H9 (cell line): Measurements from ENCODE around the gene TMED6. TPM values are rescaled to one million over a fixed set of nuclear protein-coding genes. Genes with fewer than 3 reads are reported as not detected.

Source experiments
- DNase-seq: peaks from one replicate; pipeline ENCODE4 v3.0.0-alpha.2; 2017
- H2AFZ ChIP-seq: one replicate; pipeline ENCODE4 v1.6.1; 2013; ENCODE audit warnings: mild to moderate bottlenecking, low read length, control low read depth, moderate library complexity
- H2AK5ac ChIP-seq: 2 replicates; pipeline ENCODE4 v1.6.1; 2013; ENCODE audit warnings: low read length, control low read depth, mixed read lengths; ENCODE audit not compliant: insufficient read length
- H2BK120ac ChIP-seq: one replicate; pipeline ENCODE4 v1.6.1; 2013; ENCODE audit warnings: low read depth, mild to moderate bottlenecking, low read length, control low read depth, inconsistent platforms; ENCODE audit not compliant: poor library complexity, severe bottlenecking
- H2BK12ac ChIP-seq: 2 replicates; pipeline ENCODE4 v1.6.1; 2013; ENCODE audit warnings: low read length, control low read depth, mixed read lengths, low read depth; ENCODE audit not compliant: insufficient read length
- H2BK15ac ChIP-seq: 2 replicates; pipeline ENCODE4 v1.6.1; 2013; ENCODE audit warnings: low read depth, low read length, control low read depth
- H2BK20ac ChIP-seq: one replicate; pipeline ENCODE4 v1.6.1; 2013; ENCODE audit warnings: low read depth, mild to moderate bottlenecking, low read length, control low read depth, inconsistent platforms; ENCODE audit not compliant: poor library complexity, severe bottlenecking
- H2BK5ac ChIP-seq: 2 replicates; pipeline ENCODE4 v1.6.1; 2013; ENCODE audit warnings: low read length, control low read depth, mixed read lengths; ENCODE audit not compliant: insufficient read length
- H3K14ac ChIP-seq: 2 replicates; pipeline ENCODE4 v1.6.1; 2013; ENCODE audit warnings: low read length, control low read depth; ENCODE audit not compliant: insufficient read depth
- H3K18ac ChIP-seq: 2 replicates; pipeline ENCODE4 v1.6.1; 2013; ENCODE audit warnings: low read depth, mild to moderate bottlenecking, mixed read lengths, low read length, control low read depth; ENCODE audit not compliant: insufficient read length
- H3K23ac ChIP-seq: 2 replicates; pipeline ENCODE4 v1.6.1; 2013; ENCODE audit warnings: low read length, control low read depth, mixed read lengths, low read depth; ENCODE audit not compliant: insufficient read length
- H3K23me2 ChIP-seq: 2 replicates; pipeline ENCODE4 v1.6.1; 2013; ENCODE audit warnings: low read depth, mild to moderate bottlenecking, mixed read lengths, low read length, control low read depth; ENCODE audit not compliant: insufficient read length, poor library complexity, severe bottlenecking
- H3K27ac ChIP-seq: 2 replicates; pipeline ENCODE4 v1.5.1; 2013; ENCODE audit warnings: low read length, control low read depth, mixed read lengths, low read depth; ENCODE audit not compliant: insufficient read length
- H3K27me3 ChIP-seq: 2 replicates; pipeline ENCODE4 v1.6.1; 2013; ENCODE audit warnings: low read length, control low read depth, inconsistent platforms; ENCODE audit not compliant: insufficient read depth
- H3K4ac ChIP-seq: 2 replicates; pipeline ENCODE4 v1.6.1; 2013; ENCODE audit warnings: low read depth, mild to moderate bottlenecking, control low read depth, inconsistent platforms, low read length, moderate library complexity
- H3K4me1 ChIP-seq: 2 replicates; pipeline ENCODE4 v1.6.1; 2013; ENCODE audit warnings: low read length, control low read depth, inconsistent platforms; ENCODE audit not compliant: insufficient read depth
- H3K4me2 ChIP-seq: 2 replicates; pipeline ENCODE4 v1.6.1; 2013; ENCODE audit warnings: low read length, control low read depth, mixed read lengths; ENCODE audit not compliant: insufficient read length, insufficient read depth
- H3K56ac ChIP-seq: 2 replicates; pipeline ENCODE4 v1.6.1; 2013; ENCODE audit warnings: low read depth, mild to moderate bottlenecking, mixed read lengths, low read length, control low read depth; ENCODE audit not compliant: insufficient read length
- H3K79me1 ChIP-seq: 2 replicates; pipeline ENCODE4 v1.6.1; 2013; ENCODE audit warnings: low read depth, mild to moderate bottlenecking, moderate library complexity, low read length, control low read depth, inconsistent platforms; ENCODE audit not compliant: insufficient read depth, poor library complexity, severe bottlenecking
- H3K79me2 ChIP-seq: 2 replicates; pipeline ENCODE4 v1.6.1; 2013; ENCODE audit warnings: low read length, control low read depth, inconsistent platforms; ENCODE audit not compliant: insufficient read depth
- H3K9ac ChIP-seq: 2 replicates; pipeline ENCODE4 v1.6.1; 2013; ENCODE audit warnings: low read length, control low read depth, mixed read lengths; ENCODE audit not compliant: insufficient read length; ENCODE audit errors: extremely low read depth
- H3K9me3 ChIP-seq: one replicate; pipeline ENCODE4 v1.6.1; 2013; ENCODE audit warnings: low read depth, low read length, inconsistent platforms; ENCODE audit not compliant: control insufficient read depth
- H3T11ph ChIP-seq: one replicate; pipeline ENCODE4 v1.6.1; 2013; ENCODE audit warnings: mild to moderate bottlenecking, low read length, control low read depth, inconsistent platforms
- H4K20me1 ChIP-seq: one replicate; pipeline ENCODE4 v1.6.1; 2013; ENCODE audit not compliant: control insufficient read depth, insufficient read length, insufficient read depth
- H4K5ac ChIP-seq: 2 replicates; pipeline ENCODE4 v1.6.1; 2013; ENCODE audit warnings: low read depth, mild to moderate bottlenecking, mixed read lengths, low read length, control low read depth; ENCODE audit not compliant: insufficient read length
- H4K8ac ChIP-seq: replicated peaks from 2 replicates; pipeline ENCODE4 v1.6.1; 2013; ENCODE audit warnings: low read length, control low read depth, mixed read lengths, low read depth; ENCODE audit not compliant: insufficient read length
- H4K91ac ChIP-seq: 2 replicates; pipeline ENCODE4 v1.6.1; 2013; ENCODE audit warnings: low read depth, mild to moderate bottlenecking, moderate library complexity, mixed read lengths, low read length, control low read depth; ENCODE audit not compliant: insufficient read length
- H3K27ac Mint-ChIP-seq, 3 experiments: 2 replicates in 2 of 3; 3 replicates in 1 of 3; pipeline ENCODE4 v1.8.0; 2020 to 2021; ENCODE audit warnings: mixed read lengths in 3 of 3, mild to moderate bottlenecking in 1 of 3, moderate library complexity in 1 of 3
- H3K27me3 Mint-ChIP-seq: 2 replicates; pipeline ENCODE4 v1.8.0; 2021; ENCODE audit warnings: low read depth, mild to moderate bottlenecking, moderate library complexity, mixed read lengths
- H3K36me3 Mint-ChIP-seq, 3 experiments: 2 replicates in 2 of 3; 3 replicates in 1 of 3; pipeline ENCODE4 v1.8.0; 2020 to 2021; ENCODE audit warnings: low read depth in 3 of 3, mixed read lengths in 3 of 3; ENCODE audit not compliant: insufficient read depth in 1 of 3
- H3K4me1 Mint-ChIP-seq, 2 experiments: 2 replicates each; pipeline ENCODE4 v1.8.0; 2020; ENCODE audit warnings: mixed read lengths in 2 of 2
- H3K4me3 Mint-ChIP-seq, 2 experiments: 2 replicates in 1 of 2; 3 replicates in 1 of 2; pipeline ENCODE4 v1.8.0; 2020 to 2021; ENCODE audit warnings: mild to moderate bottlenecking in 2 of 2, mixed read lengths in 2 of 2, moderate library complexity in 1 of 2
- H3K9me3 Mint-ChIP-seq, 2 experiments: 2 replicates in 1 of 2; 3 replicates in 1 of 2; pipeline ENCODE4 v1.8.0; 2020; ENCODE audit warnings: mild to moderate bottlenecking in 2 of 2, mixed read lengths in 2 of 2, moderate library complexity in 1 of 2
- CTCF ChIP-seq: fragments of 200-600 bp; sonication (generic); conservative IDR thresholded peaks from 3 replicates; pipeline ENCODE4 v1.8.0; 2021; ENCODE audit warnings: antibody characterized with exemption, mild to moderate bottlenecking
- WGBS: extraction: QIAGEN DNeasy Blood & Tissue Kit; methylation state at CpG from one replicate; pipeline ENCODE4 v1.1.7; 2013; ENCODE audit warnings: missing lambda C conversion rate, low lambda C conversion rate, mixed read lengths; ENCODE audit not compliant: insufficient read length; ENCODE audit errors: extremely low coverage; 5-methylcytosine and 5-hydroxymethylcytosine counted together
- total RNA-seq: library from RNA; stranded (reverse); gene quantifications from 2 replicates; pipeline ENCODE4 v1.2.1, GENCODE V29; 2021

Gene TMED6
- total RNA-seq, 1 experiment from 2014 or later, result 0.31 TPM

GRCh38 chr16:69306031-69306430 is 45.6 kb downstream of the TMED6 start:
- no peaks in the 10 kb centered on the region for H3K4me1 ChIP-seq
- H2AFZ ChIP-seq, result no peak overlapping the region
- H3K36me3 Mint-ChIP-seq, result peaks cover 0 to 4% (median 0%) of the 10 kb centered on the region in 3 experiments; a peak in 3 of 7 replicates
- no peak overlapping the region for H3K14ac ChIP-seq
- H3K4me2 ChIP-seq, result no peak overlapping the region
- no peak overlapping the region for H3K18ac ChIP-seq
- no peaks in the 10 kb centered on the region for H3K79me2 ChIP-seq
- no CpG with 5 or more reads among the region's 1 CpG for WGBS
- no peak overlapping the region for H4K91ac ChIP-seq
- H2BK120ac ChIP-seq, result no peak overlapping the region
- H3K9ac ChIP-seq, result no peak overlapping the region
- H3K9me3 Mint-ChIP-seq, result no peaks in the 10 kb centered on the region; a peak in 2 of 5 replicates
- H3K23ac ChIP-seq, result no peak overlapping the region
- no peaks in the 10 kb centered on the region; the same call in 1 of the 2 replicates for H3K27me3 Mint-ChIP-seq
- TF ChIP-seq CTCF, result no peak
- no peaks in the 10 kb centered on the region for H3K23me2 ChIP-seq
- no peaks in the 10 kb centered on the region for H3K9me3 ChIP-seq
- H2AK5ac ChIP-seq, result no peak overlapping the region
- no peak overlapping the region for H4K5ac ChIP-seq
- no peak overlapping the region for H3K27ac Mint-ChIP-seq
- H3K27ac ChIP-seq, result no peak overlapping the region
- no peak overlapping the region for H3T11ph ChIP-seq
- no peak overlapping the region for H2BK15ac ChIP-seq
- no peak overlapping the region for H4K8ac ChIP-seq
- no peak overlapping the region for H2BK5ac ChIP-seq
- no peak overlapping the region for H3K56ac ChIP-seq
- H3K4ac ChIP-seq, result no peak overlapping the region
- DNase-seq, result no peak
- H3K27me3 ChIP-seq, result no peaks in the 10 kb centered on the region
- H3K4me3 Mint-ChIP-seq, result no peak overlapping the region
- no peak overlapping the region for H2BK20ac ChIP-seq
- no peaks in the 10 kb centered on the region for H4K20me1 ChIP-seq
- peaks cover 2 to 4% of the 10 kb centered on the region in 2 experiments; a peak in 1 of 4 replicates for H3K4me1 Mint-ChIP-seq
- H3K79me1 ChIP-seq, result no peaks in the 10 kb centered on the region
- H2BK12ac ChIP-seq, result no peak overlapping the region
